Measurements from ENCODE around the gene HSPBAP1. TPM values are rescaled to one million over a fixed set of nuclear protein-coding genes. Genes with fewer than 3 reads are reported as not detected.

Gene HSPBAP1
- total RNA-seq, 1 donor from 2014 or later: 18.6 TPM

- Mint-ChIP-seq H3K9me3 (ENCODE audit: unreplicated experiment) (peaks cover 2% of the 10 kb centered on the region), H3K27ac (ENCODE audit: unreplicated experiment) (peak within 1 kb of the TSS; percentile 91), H3K36me3 (ENCODE audit: unreplicated experiment) (no peaks in the 10 kb centered on the region), H3K4me1 (ENCODE audit: low read depth, unreplicated experiment) (peaks cover 7% of the 10 kb centered on the region), H3K27me3 (ENCODE audit: unreplicated experiment) (peaks cover 2% of the 10 kb centered on the region), H3K4me3 (ENCODE audit: unreplicated experiment) (peak within 1 kb of the TSS; percentile 82)
- DNase-seq: peak; percentile 87
- TF ChIP-seq CTCF (IDR thresholded peaks at IDR 0.05; ENCODE audit: partially characterized antibody, unreplicated experiment): no peak
Observed at GRCh38 chr3:122794779-122795673, 1.4 kb upstream of the HSPBAP1 start, which contains the start of gene SLC49A4. TSS of gene SLC49A4 (plus strand) at chr3:122795069. CDS start at chr3:122795193, 124 bp downstream.

- Mint-ChIP-seq H3K9me3 (ENCODE audit: unreplicated experiment) (peaks cover 2% of the 10 kb centered on the region), H3K4me3 (ENCODE audit: unreplicated experiment) (no peak overlapping the region), H3K4me1 (ENCODE audit: low read depth, unreplicated experiment) (peaks cover 7% of the 10 kb centered on the region), H3K36me3 (ENCODE audit: unreplicated experiment) (no peaks in the 10 kb centered on the region), H3K27ac (ENCODE audit: unreplicated experiment) (peak overlapping the region; percentile 91), H3K27me3 (ENCODE audit: unreplicated experiment) (peaks cover 2% of the 10 kb centered on the region)
- DNase-seq: no peak
- TF ChIP-seq CTCF (IDR thresholded peaks at IDR 0.05; ENCODE audit: partially characterized antibody, unreplicated experiment): no peak
Observed at GRCh38 chr3:122794483-122794778, 800 bp upstream of the HSPBAP1 start.

- H3K4me3 Mint-ChIP-seq (ENCODE audit: unreplicated experiment): no peak overlapping the region
- no peak overlapping the region for H3K27ac Mint-ChIP-seq (ENCODE audit: unreplicated experiment)
- DNase-seq: no peak
- H3K36me3 Mint-ChIP-seq (ENCODE audit: unreplicated experiment): no peaks in the 10 kb centered on the region
- peaks cover 2% of the 10 kb centered on the region for H3K9me3 Mint-ChIP-seq (ENCODE audit: unreplicated experiment)
- peaks cover 2% of the 10 kb centered on the region for H3K27me3 Mint-ChIP-seq (ENCODE audit: unreplicated experiment)
- no peak for TF ChIP-seq CTCF (IDR thresholded peaks at IDR 0.05; ENCODE audit: partially characterized antibody, unreplicated experiment)
- peaks cover 4% of the 10 kb centered on the region for H3K4me1 Mint-ChIP-seq (ENCODE audit: low read depth, unreplicated experiment)
Observed at GRCh38 chr3:122789585-122790273, 3.9 kb downstream of the HSPBAP1 start.

GRCh38 chr3:122787872-122788271, 5.8 kb downstream of the HSPBAP1 start:
- H3K9me3 Mint-ChIP-seq (ENCODE audit: unreplicated experiment): no peaks in the 10 kb centered on the region
- H3K4me3 Mint-ChIP-seq (ENCODE audit: unreplicated experiment): no peak overlapping the region
- H3K27ac Mint-ChIP-seq (ENCODE audit: unreplicated experiment): no peak overlapping the region
- H3K36me3 Mint-ChIP-seq (ENCODE audit: unreplicated experiment): no peaks in the 10 kb centered on the region
- no peak for DNase-seq
- H3K27me3 Mint-ChIP-seq (ENCODE audit: unreplicated experiment): peaks cover 2% of the 10 kb centered on the region
- peaks cover under 1% of the 10 kb centered on the region for H3K4me1 Mint-ChIP-seq (ENCODE audit: low read depth, unreplicated experiment)
- no peak for TF ChIP-seq CTCF (IDR thresholded peaks at IDR 0.05; ENCODE audit: partially characterized antibody, unreplicated experiment)

- Mint-ChIP-seq H3K4me3 (ENCODE audit: unreplicated experiment) (no peak overlapping the region), H3K4me1 (ENCODE audit: low read depth, unreplicated experiment) (no peaks in the 10 kb centered on the region), H3K27me3 (ENCODE audit: unreplicated experiment) (no peaks in the 10 kb centered on the region), H3K36me3 (ENCODE audit: unreplicated experiment) (peaks cover 7% of the 10 kb centered on the region), H3K27ac (ENCODE audit: unreplicated experiment) (no peak overlapping the region), H3K9me3 (ENCODE audit: unreplicated experiment) (peaks cover 3% of the 10 kb centered on the region)
- DNase-seq: no peak
- TF ChIP-seq CTCF (IDR thresholded peaks at IDR 0.05; ENCODE audit: partially characterized antibody, unreplicated experiment): no peak
Observed at GRCh38 chr3:122786066-122786465, 7.6 kb downstream of the HSPBAP1 start.
